GM21529 (cell line): Measurements from ENCODE around the gene CAMTA1.
"Not testable (repeated sequence)": the region's sequence is repeated elsewhere in the genome, so short reads cannot be mapped to it uniquely, and the experiment has no call there.

Experiments used
- ATAC-seq: cut with Tn5 transposase; IDR thresholded peaks from one replicate; pipeline ENCODE4 v1.9.1; 2021; ENCODE audit not compliant: unreplicated experiment

Gene CAMTA1, protein sequence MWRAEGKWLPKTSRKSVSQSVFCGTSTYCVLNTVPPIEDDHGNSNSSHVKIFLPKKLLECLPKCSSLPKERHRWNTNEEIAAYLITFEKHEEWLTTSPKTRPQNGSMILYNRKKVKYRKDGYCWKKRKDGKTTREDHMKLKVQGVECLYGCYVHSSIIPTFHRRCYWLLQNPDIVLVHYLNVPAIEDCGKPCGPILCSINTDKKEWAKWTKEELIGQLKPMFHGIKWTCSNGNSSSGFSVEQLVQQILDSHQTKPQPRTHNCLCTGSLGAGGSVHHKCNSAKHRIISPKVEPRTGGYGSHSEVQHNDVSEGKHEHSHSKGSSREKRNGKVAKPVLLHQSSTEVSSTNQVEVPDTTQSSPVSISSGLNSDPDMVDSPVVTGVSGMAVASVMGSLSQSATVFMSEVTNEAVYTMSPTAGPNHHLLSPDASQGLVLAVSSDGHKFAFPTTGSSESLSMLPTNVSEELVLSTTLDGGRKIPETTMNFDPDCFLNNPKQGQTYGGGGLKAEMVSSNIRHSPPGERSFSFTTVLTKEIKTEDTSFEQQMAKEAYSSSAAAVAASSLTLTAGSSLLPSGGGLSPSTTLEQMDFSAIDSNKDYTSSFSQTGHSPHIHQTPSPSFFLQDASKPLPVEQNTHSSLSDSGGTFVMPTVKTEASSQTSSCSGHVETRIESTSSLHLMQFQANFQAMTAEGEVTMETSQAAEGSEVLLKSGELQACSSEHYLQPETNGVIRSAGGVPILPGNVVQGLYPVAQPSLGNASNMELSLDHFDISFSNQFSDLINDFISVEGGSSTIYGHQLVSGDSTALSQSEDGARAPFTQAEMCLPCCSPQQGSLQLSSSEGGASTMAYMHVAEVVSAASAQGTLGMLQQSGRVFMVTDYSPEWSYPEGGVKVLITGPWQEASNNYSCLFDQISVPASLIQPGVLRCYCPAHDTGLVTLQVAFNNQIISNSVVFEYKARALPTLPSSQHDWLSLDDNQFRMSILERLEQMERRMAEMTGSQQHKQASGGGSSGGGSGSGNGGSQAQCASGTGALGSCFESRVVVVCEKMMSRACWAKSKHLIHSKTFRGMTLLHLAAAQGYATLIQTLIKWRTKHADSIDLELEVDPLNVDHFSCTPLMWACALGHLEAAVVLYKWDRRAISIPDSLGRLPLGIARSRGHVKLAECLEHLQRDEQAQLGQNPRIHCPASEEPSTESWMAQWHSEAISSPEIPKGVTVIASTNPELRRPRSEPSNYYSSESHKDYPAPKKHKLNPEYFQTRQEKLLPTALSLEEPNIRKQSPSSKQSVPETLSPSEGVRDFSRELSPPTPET (N-terminal part only)

DNA sequence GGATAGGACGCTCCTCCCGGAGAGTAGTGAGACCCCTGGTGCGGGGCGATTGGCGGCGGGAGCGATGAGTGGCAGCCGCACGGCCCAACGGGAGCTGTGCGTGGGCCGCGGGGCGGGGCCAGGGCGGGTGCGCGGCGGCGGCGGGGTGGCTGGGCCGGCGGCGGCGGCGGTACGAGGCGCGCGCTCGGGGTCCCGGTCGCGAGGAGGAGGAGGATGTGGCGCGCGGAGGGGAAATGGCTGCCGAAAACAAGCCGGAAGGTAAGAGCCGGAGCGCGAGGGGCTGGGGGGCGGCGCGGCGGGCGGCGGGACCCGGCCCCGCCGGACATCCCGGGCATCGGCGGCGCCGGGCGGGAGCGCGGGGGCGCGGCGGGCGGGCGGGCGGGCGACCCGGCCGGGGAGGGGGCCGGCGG is at the start of gene CAMTA1:
CAMTA1 (plus strand) TSS at position 137 of the 410 bp plus-strand sequence; CDS start at position 214, 77 bp downstream.
- peak; percentile 68 for ATAC-seq

DNA sequence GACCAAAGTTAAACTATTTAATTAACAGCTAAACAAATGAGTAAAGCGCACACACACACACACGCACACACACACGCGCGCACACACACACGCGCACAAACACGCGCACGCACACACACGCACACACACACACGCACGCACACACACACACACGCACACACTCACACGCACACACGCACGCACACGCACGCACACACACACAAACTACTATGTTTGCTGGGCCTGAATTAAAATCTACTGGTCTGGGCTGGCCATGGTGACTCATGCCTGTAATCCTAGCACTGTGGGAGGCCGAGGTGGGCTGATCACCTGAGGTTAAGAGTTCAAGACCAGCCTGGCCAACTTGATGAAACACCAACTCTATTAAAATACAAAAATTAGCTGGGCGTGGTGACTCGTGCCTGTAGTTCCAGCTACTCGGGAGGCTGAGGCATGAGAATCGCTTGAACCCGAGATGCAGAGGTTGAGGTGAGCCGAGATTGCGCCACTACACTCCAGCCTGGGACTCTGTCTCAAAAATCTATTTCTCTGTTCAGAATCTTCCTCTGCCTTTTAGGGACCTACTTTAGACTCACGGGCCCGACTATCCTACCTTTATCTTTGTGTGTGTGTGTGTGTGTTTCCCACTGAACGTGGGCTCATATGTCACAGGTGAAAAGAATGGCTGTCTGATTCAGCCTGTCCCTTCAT is 46.1 kb upstream of the CAMTA1 start:
- ATAC-seq = no peak

DNA sequence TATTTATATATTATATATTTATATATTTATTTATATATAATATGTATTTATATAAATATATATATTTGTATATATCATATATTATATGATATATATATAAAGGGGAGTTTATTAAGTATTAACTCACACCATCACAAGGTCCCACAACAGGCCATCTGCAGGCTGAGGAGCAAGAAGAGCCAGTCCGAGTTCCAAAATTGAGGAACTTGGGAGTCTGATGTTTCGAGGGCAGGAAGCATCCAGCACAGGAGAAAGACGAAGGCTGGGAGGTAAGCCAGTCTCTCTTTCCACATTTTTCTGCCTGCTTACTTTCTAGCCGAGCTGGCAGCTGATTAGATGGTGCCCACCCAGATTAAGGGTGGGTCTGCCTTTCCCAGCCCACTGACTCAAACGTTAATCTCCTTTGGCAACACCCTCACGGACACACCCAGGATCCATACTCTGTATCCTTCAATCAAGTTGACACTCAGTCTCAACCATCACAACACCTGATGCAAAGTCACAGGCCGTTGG is 42.5 kb upstream of the CAMTA1 start:
- ATAC-seq = not testable (repeated sequence)

DNA sequence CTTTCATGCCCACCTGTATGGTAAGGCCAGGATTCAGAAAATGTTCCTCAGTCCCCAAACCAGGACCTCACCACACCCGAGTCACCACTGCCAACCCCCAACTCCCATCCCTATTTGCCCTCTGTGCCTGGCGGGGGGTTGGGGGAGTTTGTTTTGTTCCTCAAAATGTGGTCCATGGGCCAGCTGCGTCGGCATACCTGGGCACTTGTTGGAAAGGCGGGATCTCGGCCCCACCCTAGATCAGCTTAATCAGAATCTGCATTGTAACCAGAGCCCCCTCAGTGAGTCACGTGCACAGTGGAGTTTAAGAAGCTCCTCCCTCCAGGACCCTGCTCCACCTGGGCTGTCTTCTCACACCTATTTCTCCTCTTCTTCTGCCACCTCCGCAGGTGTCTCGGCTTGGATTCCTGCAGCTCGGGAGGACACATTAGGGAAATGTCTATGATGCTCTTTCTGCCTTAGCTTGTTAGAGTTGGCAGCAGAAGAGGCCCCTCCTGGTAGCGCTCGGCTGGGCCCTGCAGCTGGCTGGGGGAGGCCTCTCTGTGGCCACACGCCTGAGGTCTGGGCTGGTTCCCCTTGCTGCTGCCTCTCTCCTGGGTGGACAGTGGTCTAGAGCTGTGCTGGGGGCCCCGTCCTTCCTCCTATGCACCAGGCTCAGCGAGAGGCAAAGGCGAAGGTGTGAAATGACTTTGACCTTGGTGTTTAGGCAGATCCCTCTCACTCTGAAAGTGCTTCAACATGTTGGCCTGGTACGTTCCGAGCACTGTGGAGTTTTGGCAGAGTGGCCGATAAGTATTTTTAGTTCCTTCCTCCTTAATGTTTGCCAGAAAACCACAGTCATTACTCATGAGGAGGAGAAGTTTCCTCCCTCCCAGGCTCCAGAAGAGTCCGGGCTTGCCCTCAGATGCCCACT is 41.8 kb upstream of the CAMTA1 start:
- peak; percentile 47 for ATAC-seq

DNA sequence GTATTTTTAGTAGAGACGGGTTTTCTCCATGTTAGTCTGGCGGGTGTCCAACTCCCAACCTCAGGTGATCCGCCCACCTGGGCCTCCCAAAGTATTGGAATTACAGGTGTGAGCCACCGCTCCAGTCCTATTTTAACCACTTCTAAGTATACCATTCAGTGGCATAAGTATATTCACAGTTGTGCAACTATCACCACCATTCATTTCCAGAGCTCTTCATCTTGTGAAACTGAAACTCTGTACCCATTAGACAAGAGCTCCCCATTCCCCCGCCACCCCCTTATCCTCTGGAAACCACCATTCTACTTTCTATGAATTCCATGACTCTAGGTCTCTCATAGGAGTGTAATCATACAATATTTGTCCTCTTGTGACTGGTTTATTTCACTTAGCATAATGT is 40.2 kb upstream of the CAMTA1 start:
- no peak for ATAC-seq

DNA sequence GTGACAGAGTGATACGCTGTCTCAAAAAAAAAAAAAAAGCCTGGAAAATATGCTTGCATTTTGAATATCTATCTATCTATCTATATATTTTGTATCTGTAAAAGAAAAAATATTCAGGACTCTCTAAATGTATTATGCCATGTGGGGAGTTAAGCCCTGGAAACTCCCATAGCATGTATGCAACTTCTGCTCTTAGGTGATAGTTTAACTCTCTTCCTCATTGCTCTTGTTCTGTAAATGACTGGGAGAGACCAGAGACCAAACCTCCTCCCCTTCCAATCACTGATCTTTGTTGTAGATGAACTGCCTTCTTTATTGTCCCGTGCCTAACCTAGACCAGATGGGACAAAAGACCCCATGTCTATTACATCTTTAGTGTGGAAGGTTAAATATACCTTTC is 37.6 kb upstream of the CAMTA1 start:
- ATAC-seq = no peak

DNA sequence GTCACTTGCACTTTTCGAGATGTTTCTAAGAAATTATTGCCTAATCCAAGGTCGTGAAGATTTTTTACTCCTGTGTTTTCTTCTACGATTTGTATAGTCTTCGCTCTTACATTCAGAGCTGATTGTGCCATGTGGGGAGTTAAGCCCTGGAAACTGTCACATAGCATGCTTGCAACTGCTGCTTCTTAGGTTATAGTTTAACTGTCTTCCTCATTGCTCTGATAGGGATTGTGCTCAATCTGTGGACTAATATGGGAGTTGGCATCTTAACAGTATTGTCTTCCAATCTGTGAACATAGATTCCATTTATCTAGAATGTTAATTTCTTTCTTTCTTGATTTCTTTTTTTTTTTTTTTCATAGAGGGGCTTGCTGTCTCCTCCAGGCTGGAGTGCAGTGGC is 34.8 kb upstream of the CAMTA1 start:
- no peak for ATAC-seq

DNA sequence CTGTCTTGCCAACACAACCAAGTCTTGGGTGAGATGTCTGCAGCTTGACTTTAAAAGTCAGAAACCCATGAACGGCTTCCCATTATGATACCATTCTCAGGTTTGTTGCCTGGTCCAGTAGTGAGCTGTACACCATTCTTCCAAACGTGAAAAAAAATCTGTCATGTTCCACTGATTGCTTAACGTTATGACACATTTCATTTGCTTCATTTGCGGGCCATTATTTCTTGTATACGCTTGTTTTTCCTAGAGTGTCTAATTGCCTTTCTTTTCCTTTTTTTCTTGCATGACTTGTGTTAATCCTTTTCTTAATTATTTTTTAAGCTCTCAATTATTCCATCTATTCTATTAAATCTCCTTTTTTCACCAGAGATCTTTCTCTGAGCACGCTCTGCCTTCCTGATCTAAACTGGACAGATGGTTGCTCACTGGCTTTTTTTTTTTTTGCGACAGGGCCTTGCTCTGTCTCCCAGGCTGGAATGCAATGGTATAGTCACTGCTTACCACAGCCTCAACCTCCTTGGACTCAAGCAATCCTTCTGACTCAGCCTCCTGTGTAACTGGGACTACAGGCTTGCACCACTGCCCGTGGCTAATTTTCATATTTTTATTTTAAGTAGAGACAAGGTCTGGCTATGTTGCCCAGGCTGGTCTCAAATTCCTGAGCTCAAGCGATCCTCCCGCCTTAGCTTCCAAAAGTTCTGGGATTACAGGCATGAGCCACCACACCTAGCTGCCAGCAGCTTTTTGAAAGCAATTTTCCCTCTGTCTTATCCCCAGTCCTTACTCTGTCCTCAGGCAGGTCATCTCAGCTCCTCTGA is 31.7 kb upstream of the CAMTA1 start:
- ATAC-seq = no peak

DNA sequence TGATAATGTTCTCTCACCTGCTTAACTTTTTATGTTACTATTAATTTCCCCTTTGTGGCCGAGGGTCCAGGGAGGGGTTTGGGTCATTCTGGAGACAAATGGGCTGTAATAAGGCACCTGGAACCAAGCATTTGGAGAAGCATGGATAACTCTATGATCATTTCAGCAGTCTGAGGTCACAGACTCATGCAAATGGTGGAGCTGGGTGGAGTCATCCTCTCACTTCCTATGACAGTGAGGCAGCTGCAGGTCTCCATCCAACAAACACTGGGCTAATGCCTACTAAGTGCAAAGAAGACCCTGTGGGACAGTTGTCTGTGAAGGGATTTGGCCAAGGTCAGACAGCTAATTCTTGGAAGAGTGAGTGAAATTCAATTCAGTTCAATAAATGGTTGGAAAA is 28.8 kb upstream of the CAMTA1 start:
- ATAC-seq = no peak

DNA sequence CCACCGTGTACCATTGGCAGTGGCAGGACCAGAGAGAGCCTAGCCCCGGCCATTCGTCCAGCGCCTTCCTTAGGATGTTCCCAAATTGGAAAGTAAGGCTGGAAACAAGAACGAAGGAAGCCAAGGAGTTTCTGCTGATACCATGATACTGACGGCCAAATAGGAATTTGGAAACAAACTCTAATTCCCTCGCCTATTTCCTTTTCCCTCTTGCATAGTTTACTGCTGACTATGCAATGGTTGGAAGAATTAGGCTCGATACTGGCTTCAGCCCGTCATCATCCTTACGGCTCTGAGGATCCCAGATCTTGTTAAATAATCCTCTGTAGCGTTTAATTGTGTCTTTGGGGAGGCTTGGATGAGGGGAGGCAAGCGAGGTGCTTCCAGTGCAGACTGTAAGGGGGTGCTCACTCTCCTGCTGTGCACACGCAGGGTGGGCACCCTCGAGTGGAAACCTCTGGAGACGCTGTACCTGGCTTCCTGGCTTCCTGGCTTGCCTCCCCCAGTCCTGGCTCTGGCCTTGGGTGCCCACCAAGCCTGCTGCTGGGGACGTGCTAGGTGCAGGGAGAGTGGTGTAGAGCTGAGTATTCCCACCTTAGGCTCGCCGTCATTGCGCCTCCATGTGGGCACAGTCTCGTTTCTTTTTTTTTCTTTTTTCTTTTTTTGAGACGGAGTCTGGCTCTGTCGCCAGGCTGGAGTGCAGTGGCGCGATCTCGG is 27.4 kb upstream of the CAMTA1 start:
- ATAC-seq = no peak

DNA sequence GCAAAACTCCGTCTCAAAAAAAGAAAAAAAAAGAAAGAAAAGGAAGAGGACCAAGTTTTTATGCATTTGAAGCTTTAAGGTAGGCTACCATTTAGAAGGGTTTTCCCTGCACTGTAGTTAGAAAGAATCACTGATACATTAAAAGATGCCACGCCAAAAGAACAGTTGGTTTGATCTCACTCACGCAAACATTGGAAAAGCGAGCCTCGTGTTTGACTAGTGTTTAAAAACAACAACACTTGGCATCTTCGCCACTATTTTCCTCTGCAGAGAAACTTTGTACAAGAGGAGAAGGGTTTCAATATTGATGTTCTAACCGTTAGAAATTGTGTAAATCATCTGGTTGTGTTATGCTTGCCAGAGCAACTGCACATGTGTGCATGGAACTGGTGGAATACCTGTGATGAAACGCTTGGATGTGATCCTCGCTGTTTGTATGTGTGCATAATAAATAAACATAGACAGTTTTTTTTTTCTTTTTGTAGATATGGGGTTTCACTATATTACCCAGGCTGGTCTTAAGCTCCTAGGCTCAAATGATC is 24.0 kb upstream of the CAMTA1 start:
- no peak for ATAC-seq

DNA sequence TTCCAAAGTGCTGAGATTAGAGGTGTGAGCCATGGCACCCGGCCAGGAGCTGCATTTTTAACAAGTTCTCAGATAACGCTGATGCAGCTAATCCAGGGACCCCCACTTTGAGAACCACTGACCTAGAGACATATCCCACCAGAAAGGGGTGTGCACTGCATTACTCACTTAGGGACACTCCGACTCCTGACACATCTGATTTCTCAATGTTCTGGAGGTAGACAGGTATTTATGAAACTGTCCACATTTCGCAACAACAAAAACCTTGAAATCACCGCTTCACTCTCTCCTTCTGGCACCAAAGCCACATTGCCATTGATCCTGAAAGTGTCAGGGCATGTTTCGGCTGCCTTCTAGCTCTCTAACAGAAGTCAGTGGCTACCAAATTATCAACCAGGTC is 23.2 kb upstream of the CAMTA1 start:
- no peak for ATAC-seq

DNA sequence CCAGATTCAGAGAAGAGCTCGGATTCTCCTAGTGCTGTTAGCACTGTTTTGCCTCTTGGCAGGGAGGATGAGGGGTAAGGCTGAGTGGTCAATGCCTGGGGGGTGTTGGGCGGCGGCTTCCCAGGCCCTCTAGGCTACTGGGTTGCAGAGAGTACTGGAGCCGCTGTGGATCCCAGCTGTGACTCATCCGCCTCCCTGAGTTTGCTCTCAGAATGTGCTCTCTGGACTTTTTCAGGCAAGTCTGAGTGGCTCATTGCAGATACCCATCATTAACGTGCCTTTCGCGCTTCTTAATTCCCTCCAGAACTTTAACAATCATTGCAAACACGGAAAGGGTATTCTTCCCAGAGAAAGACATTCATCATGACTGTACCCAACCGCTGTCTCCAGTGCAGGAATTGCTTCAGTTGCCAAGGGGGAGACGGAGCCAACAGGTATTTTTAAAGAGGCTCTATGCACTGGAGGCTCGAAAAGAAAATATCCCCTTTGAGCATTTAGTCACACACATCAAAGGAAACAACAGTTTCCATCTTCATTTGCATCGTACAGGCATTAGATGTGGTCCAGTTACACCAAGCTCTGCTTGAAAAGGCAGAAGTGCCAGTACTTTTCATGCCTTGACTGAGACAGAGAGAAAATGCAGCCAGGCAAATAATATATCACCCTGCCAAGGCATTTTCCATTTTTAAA is 14.4 kb upstream of the CAMTA1 start:
- no peak for ATAC-seq

DNA sequence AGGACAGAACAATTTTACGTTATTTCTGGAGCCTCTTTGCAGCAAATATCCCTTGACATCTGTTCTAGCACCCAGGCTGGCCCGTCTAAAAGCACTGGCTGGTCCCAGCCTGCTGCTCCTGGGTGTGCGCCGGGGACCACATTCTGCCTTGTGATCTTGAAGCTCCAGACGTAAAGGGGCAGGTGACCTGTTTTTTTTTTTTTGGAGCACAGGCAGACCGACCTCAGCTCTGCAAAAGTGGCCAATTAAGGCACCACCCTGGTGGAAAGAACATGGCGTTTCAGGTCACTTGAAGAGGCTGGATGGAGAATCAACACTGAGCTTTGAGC is 13.8 kb upstream of the CAMTA1 start:
- ATAC-seq = no peak

DNA sequence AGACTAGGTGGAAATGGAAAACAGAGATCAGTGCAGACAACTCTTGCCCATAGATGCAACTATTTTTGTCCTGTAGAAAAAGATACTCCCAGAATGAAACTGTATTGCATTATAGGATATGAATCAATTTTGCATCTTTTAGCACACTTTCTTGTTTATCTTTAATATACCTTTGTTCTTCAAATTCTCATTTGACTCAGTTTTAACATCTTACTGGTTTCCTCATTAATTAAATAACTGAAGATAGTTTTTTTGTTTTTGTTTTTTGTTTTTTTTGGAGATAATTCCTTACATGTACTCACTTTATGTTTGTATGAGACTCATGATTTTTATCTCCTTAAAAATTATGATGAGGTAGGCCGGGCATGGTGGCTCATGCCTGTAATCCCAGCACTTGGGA is 10.9 kb upstream of the CAMTA1 start:
- ATAC-seq = no peak

DNA sequence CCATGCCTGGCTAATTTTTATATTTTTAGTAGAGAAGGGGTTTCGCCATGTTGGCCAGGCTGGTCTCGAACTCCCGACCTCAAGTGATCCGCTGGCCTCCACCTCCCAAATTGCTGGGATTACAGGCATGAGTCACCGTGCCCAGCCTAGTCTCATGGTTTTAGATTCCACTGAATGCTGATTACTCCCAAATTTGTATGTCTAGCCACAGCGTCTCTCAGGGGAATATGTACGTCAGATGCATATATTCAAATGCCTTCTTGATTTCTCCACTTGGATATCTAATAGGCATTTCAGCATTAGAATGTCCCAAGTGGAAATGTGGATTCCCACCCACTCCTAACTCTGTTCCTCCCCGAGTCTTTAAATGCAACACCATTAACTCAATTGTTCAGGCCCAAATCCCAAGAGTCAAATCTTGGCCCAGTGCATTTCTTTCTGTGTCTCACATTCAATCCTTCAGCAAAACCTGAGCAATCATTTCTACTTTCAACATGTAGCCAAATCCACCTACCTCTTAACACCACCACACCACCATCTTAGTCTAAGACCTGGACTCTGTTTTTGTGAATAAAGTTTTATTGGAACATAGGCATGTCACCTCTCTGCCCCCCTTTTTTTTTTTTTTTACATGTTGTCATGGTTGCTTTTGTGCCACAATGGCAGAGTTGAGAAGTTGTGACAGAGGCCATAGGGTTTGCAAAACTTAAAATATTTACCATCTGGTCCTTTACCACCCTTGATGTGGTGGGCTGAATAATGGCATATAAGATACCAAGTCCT is 9.8 kb upstream of the CAMTA1 start:
- no peak for ATAC-seq
